Liver (tissue), 3 donors: ENCODE results near the gene SPTLC3.

Experiments
- ATF3 ChIP-seq: IDR thresholded peaks from 2 replicates; pipeline ENCODE4 v1.6.1; 2016; ENCODE audit warnings: antibody characterized with exemption
- CTCF ChIP-seq: fragments of 150-350 bp; IDR thresholded peaks from 2 replicates; pipeline ENCODE4 v1.5.1; 2017; ENCODE audit warnings: improper control_type of control experiment, low read depth, low read length; ENCODE audit not compliant: missing input control
- EGR1 ChIP-seq, 2 donors: IDR thresholded peaks; 2 replicates each; pipeline ENCODE4 v1.6.1; 2016 to 2018; ENCODE audit warnings: antibody characterized with exemption in 2 of 2, low read depth in 2 of 2
- GABPA ChIP-seq, 2 donors: IDR thresholded peaks in 1 of 2; conservative IDR thresholded peaks in 1 of 2; 2 replicates each; pipeline ENCODE4 v1.6.1; 2016; ENCODE audit warnings: antibody characterized with exemption in 2 of 2, mild to moderate bottlenecking in 1 of 2, moderate library complexity in 1 of 2
- JUND ChIP-seq, 2 donors: IDR thresholded peaks; 2 replicates each; pipeline ENCODE4 v1.6.1; 2016; ENCODE audit warnings: antibody characterized with exemption in 2 of 2
- MAX ChIP-seq: IDR thresholded peaks from 2 replicates; pipeline ENCODE4 v1.6.1; 2016; ENCODE audit warnings: antibody characterized with exemption
- NR2F2 ChIP-seq: IDR thresholded peaks from 2 replicates; pipeline ENCODE4 v1.6.1; 2016; ENCODE audit warnings: antibody characterized with exemption
- RAD21 ChIP-seq, 2 donors: IDR thresholded peaks; 2 replicates each; pipeline ENCODE4 v1.6.1; 2016; ENCODE audit warnings: antibody characterized with exemption in 2 of 2, mild to moderate bottlenecking in 2 of 2
- REST ChIP-seq: IDR thresholded peaks from 2 replicates; pipeline ENCODE4 v1.6.1; 2016; ENCODE audit warnings: antibody characterized with exemption, mild to moderate bottlenecking
- RXRA ChIP-seq, 2 donors: IDR thresholded peaks; 2 replicates each; pipeline ENCODE4 v1.6.1; 2017 to 2018; ENCODE audit warnings: antibody characterized with exemption in 2 of 2, mild to moderate bottlenecking in 1 of 2
- SP1 ChIP-seq: IDR thresholded peaks from 2 replicates; pipeline ENCODE4 v1.6.1; 2018; ENCODE audit warnings: antibody characterized with exemption, mild to moderate bottlenecking
- TAF1 ChIP-seq: conservative IDR thresholded peaks from 2 replicates; pipeline ENCODE4 v1.6.1; 2016; ENCODE audit warnings: antibody characterized with exemption, mild to moderate bottlenecking
- YY1 ChIP-seq: IDR thresholded peaks from 2 replicates; pipeline ENCODE4 v1.6.1; 2016; ENCODE audit warnings: antibody characterized with exemption, mild to moderate bottlenecking
- ZBTB33 ChIP-seq: IDR thresholded peaks from 2 replicates; pipeline ENCODE4 v1.6.1; 2016; ENCODE audit warnings: antibody characterized with exemption
- donor health status: healthy.
- donor health status: healthy.

- no peak for TF ChIP-seq CTCF
- no peak for TF ChIP-seq REST
- TF ChIP-seq RAD21 (IDR thresholded peaks at IDR 0.05) = no peak
- TF ChIP-seq ATF3 = no peak
- no peak for TF ChIP-seq ZBTB33
- no peak for TF ChIP-seq TAF1
- TF ChIP-seq GABPA (IDR thresholded peaks at IDR 0.05 in 1 of 2, conservative IDR thresholded peaks at IDR 0.05 in 1 of 2) = no peak
- no peak for TF ChIP-seq JUND (IDR thresholded peaks at IDR 0.05)
- TF ChIP-seq RXRA (IDR thresholded peaks at IDR 0.05) = no peak
- no peak for TF ChIP-seq EGR1 (IDR thresholded peaks at IDR 0.05; ENCODE audit: low read depth in 2 of 2)
- TF ChIP-seq SP1 = no peak
- TF ChIP-seq MAX = no peak
- TF ChIP-seq NR2F2 = no peak
- TF ChIP-seq YY1 = no peak
Observed at GRCh38 chr20:13166437-13166836, 157.7 kb downstream of the SPTLC3 start.
